ENCODE results near the gene LEKR1.

The LEKR1 gene

DNA sequence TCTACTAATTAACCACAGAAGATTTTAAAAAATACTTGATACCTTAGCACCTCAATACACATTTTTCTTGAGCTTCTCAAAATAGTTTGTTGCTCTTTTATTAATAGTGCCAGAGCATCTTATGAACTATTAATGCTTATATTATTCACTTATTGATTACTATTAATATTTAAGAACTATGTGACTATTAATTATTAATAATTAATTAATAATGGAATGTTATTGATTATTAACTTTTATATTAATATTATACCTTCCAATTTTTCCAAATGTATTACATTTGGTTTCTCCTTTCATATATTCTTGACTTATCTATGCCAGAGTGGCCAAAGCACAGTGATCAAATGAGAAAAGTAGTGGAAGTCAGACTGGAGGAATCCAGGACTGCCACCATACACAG is 195.5 kb downstream of the LEKR1 start:
- no peak for TF ChIP-seq TAF1 (IDR thresholded peaks at IDR 0.05; ENCODE audit: borderline replicate concordance, insufficient read depth, low read length)
- TF ChIP-seq, protein P1, sequence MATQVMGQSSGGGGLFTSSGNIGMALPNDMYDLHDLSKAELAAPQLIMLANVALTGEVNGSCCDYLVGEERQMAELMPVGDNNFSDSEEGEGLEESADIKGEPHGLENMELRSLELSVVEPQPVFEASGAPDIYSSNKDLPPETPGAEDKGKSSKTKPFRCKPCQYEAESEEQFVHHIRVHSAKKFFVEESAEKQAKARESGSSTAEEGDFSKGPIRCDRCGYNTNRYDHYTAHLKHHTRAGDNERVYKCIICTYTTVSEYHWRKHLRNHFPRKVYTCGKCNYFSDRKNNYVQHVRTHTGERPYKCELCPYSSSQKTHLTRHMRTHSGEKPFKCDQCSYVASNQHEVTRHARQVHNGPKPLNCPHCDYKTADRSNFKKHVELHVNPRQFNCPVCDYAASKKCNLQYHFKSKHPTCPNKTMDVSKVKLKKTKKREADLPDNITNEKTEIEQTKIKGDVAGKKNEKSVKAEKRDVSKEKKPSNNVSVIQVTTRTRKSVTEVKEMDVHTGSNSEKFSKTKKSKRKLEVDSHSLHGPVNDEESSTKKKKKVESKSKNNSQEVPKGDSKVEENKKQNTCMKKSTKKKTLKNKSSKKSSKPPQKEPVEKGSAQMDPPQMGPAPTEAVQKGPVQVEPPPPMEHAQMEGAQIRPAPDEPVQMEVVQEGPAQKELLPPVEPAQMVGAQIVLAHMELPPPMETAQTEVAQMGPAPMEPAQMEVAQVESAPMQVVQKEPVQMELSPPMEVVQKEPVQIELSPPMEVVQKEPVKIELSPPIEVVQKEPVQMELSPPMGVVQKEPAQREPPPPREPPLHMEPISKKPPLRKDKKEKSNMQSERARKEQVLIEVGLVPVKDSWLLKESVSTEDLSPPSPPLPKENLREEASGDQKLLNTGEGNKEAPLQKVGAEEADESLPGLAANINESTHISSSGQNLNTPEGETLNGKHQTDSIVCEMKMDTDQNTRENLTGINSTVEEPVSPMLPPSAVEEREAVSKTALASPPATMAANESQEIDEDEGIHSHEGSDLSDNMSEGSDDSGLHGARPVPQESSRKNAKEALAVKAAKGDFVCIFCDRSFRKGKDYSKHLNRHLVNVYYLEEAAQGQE (IDR thresholded peaks at IDR 0.05; ENCODE audit: insufficient read depth in 1 of 2, low read depth in 2 of 2, low read length in 2 of 2) = no peak
- TF ChIP-seq SIN3A (IDR thresholded peaks at IDR 0.05; ENCODE audit: borderline replicate concordance, insufficient read depth, low read length) = no peak
- no peak for TF ChIP-seq POLR2AphosphoS5 (IDR thresholded peaks at IDR 0.05; ENCODE audit: low read depth, low read length)
- TF ChIP-seq FOXP2 (optimal IDR thresholded peaks at IDR 0.05; ENCODE audit: borderline replicate concordance, extremely low read depth, extremely low read length, insufficient read depth) = no peak

DNA sequence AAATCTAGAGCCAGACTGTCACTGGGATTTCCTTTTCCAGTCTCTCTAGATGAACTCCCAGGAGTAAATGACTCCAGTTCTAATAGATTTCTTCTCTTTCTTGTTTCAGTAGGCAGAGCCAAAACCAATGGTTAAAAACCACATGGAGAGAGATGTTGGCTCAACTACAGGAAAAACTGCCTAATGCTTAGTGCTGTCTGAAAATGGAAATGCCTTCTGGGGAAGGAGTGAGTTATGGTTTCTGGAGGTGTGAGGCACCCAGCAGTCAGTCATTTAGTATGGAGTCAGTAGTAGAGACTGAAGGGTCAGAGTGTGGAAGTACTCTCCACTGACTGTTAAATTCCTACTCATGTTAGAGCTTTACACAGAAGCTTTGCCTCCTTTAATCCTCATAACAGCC is 197.1 kb downstream of the LEKR1 start:
- TF ChIP-seq, protein P1 (IDR thresholded peaks at IDR 0.05; ENCODE audit: insufficient read depth in 1 of 2, low read depth in 2 of 2, low read length in 2 of 2) = no peak
- no peak for TF ChIP-seq TAF1 (IDR thresholded peaks at IDR 0.05; ENCODE audit: borderline replicate concordance, insufficient read depth, low read length)
- TF ChIP-seq FOXP2 (optimal IDR thresholded peaks at IDR 0.05; ENCODE audit: borderline replicate concordance, extremely low read depth, extremely low read length, insufficient read depth) = no peak
- TF ChIP-seq POLR2AphosphoS5 (IDR thresholded peaks at IDR 0.05; ENCODE audit: low read depth, low read length) = no peak
- no peak for TF ChIP-seq SIN3A (IDR thresholded peaks at IDR 0.05; ENCODE audit: borderline replicate concordance, insufficient read depth, low read length)

DNA sequence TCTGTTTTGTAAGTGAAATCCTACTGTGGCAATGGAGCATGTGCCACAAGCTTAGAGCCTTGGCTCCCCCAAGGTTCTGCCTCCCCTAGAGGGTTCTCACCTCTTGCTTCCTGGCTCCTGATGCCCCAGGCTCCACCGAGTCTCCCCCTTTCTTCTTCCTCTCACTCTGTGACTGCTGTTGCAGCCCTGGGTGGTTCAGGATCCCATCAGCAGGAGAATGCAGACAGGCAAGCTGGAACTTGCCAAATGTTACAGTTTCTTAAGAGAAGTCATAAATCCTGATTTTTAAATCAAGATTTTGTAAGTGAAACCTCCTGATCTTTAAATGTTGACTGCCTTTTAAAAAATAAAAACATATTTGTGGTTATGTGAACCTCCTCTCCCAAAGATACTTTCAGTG is 199.9 kb downstream of the LEKR1 start:
- TF ChIP-seq POLR2AphosphoS5 (IDR thresholded peaks at IDR 0.05; ENCODE audit: low read depth, low read length) (no peak), FOXP2 (optimal IDR thresholded peaks at IDR 0.05; ENCODE audit: borderline replicate concordance, extremely low read depth, extremely low read length, insufficient read depth) (no peak), TAF1 (IDR thresholded peaks at IDR 0.05; ENCODE audit: borderline replicate concordance, insufficient read depth, low read length) (no peak), SIN3A (IDR thresholded peaks at IDR 0.05; ENCODE audit: borderline replicate concordance, insufficient read depth, low read length) (no peak)
- TF ChIP-seq, protein P1 (IDR thresholded peaks at IDR 0.05; ENCODE audit: insufficient read depth in 1 of 2, low read depth in 2 of 2, low read length in 2 of 2) = no peak

DNA sequence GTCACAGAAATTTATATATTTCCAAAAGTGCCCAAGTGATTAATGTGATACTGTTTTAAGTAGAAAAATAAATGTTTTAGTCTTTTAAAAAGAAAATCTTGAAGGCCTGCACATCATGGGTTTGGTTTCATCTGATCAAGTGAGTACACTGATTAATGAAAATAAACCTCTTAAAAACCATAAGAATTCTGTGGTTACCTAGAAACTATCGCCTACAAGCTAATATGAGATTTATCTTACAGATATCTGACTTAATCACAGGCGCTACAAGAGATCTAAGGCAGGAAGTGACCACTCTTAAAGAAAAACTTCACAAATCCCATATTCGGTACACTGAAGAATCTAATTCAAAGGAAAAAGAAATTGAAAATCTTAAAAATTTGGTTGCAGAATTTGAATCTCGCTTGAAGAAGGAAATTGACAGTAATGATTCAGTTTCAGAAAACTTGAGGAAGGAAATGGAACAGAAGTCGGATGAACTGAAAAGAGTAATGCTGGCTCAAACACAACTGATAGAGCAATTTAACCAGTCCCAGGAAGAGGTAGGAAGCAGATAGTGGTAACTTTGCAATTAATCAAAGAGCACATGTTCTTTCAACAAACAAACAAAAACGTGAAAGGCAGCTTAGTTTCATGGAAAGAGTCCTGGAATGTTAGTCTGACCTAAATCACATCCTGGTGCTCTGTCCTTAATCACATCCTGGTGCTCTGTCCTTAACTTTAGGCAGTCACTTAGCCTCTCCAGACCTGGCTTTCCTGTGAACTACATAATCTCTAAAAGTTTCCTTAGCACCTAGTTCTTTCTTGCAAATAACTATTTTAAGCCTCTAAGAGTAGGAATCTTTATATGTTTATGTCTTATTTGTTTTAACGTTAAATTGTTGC is 201.9 kb downstream of the LEKR1 start:
- TF ChIP-seq, protein P1 (IDR thresholded peaks at IDR 0.05; ENCODE audit: insufficient read depth in 1 of 2, low read depth in 2 of 2, low read length in 2 of 2) = no peak
- TF ChIP-seq SIN3A (IDR thresholded peaks at IDR 0.05; ENCODE audit: borderline replicate concordance, insufficient read depth, low read length) = no peak
- no peak for TF ChIP-seq POLR2AphosphoS5 (IDR thresholded peaks at IDR 0.05; ENCODE audit: low read depth, low read length)
- no peak for TF ChIP-seq TAF1 (IDR thresholded peaks at IDR 0.05; ENCODE audit: borderline replicate concordance, insufficient read depth, low read length)
- no peak for TF ChIP-seq FOXP2 (optimal IDR thresholded peaks at IDR 0.05; ENCODE audit: borderline replicate concordance, extremely low read depth, extremely low read length, insufficient read depth)

Measured in PFSK-1 (cell line).